ENCODE measurements around the gene PACSIN2.

DNA sequence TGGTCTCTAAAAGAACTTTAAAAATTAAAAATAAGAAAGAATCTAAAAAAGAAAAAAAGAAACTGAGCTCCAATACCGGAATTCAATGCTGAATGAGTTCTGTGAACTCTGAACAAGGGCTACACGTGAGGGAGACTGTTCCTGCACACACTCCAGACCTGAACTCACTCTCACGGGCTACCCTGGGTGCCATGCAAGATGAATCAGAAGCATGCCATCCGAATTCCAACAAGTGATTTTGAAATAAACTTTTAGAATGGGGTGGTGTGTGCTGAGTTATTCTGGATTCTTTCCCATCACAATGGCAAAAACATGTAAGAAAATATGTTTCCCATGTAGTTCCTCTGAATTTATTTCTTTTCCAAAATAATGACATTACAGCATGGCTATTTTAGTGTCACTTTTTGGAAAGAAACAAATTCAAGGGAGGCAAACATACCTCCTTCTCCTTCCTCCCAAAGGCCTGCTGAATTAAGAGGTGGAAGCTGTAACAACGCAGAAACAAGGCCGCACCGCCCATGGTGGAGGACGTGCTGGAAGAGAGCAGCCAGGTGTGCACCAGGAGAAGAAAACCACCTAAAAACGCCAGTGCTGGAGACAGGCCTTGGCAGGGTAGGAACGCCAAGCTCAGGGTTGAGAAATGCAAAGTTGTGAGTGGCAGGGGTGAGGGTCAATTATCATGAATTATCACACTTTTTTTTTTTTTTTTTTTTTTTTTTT, 94.7 kb downstream of the PACSIN2 start:
- TF ChIP-seq, protein P1, sequence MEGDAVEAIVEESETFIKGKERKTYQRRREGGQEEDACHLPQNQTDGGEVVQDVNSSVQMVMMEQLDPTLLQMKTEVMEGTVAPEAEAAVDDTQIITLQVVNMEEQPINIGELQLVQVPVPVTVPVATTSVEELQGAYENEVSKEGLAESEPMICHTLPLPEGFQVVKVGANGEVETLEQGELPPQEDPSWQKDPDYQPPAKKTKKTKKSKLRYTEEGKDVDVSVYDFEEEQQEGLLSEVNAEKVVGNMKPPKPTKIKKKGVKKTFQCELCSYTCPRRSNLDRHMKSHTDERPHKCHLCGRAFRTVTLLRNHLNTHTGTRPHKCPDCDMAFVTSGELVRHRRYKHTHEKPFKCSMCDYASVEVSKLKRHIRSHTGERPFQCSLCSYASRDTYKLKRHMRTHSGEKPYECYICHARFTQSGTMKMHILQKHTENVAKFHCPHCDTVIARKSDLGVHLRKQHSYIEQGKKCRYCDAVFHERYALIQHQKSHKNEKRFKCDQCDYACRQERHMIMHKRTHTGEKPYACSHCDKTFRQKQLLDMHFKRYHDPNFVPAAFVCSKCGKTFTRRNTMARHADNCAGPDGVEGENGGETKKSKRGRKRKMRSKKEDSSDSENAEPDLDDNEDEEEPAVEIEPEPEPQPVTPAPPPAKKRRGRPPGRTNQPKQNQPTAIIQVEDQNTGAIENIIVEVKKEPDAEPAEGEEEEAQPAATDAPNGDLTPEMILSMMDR (IDR thresholded peaks at IDR 0.05), result no peak
- no peak for TF ChIP-seq POLR2A (IDR thresholded peaks at IDR 0.05)
